BLaER1 (cell line): Measurements from ENCODE around the gene ADAD1.

ENCODE experiments used
- H3K27ac ChIP-seq: shearing (Covaris generic); formaldehyde crosslinking; 2 replicates; pipeline ENCODE4 v1.8.1; 2022
- H3K27me3 ChIP-seq: shearing (Covaris generic); formaldehyde crosslinking; 2 replicates; pipeline ENCODE4 v1.8.1; 2022
- H3K36me3 ChIP-seq: shearing (Covaris generic); formaldehyde crosslinking; 2 replicates; pipeline ENCODE4 v1.8.1; 2022
- H3K4me1 ChIP-seq: shearing (Covaris generic); formaldehyde crosslinking; 2 replicates; pipeline ENCODE4 v1.8.1; 2022
- H3K4me2 ChIP-seq: shearing (Covaris generic); formaldehyde crosslinking; 2 replicates; pipeline ENCODE4 v1.8.1; 2022
- H3K4me3 ChIP-seq: shearing (Covaris generic); formaldehyde crosslinking; 2 replicates; pipeline ENCODE4 v1.8.1; 2022
- H3K9ac ChIP-seq: shearing (Covaris generic); formaldehyde crosslinking; 2 replicates; pipeline ENCODE4 v1.8.1; 2022
- H3K9me3 ChIP-seq: shearing (Covaris generic); formaldehyde crosslinking; 2 replicates; pipeline ENCODE4 v1.8.1; 2022
- H4K20me1 ChIP-seq: shearing (Covaris generic); formaldehyde crosslinking; 2 replicates; pipeline ENCODE4 v1.8.1; 2022
- Cebpa-rat ChIP-seq: shearing (Covaris generic); IDR thresholded peaks from 2 replicates; pipeline ENCODE4 v1.8.1; 2022

Gene ADAD1

DNA sequence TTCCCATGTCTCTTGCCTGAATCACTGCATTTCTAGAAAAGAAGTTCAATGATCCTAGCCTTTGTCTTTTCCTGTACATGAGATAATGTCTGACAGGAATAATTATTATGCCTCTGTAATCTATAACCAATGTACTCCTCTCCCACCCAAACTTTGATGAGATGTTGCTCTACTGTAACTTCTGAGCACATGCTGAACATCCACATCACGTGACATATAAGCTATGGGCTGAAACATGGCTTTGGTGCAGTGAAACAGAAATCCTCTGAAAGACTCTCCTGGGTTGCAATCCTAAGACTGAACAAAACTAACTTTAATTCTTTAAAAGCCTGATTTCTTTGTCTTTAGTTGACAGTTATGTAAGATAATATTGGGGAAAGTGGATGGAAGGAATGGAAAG lies 1.5 kb upstream of the ADAD1 start:
- H3K4me1 ChIP-seq, result no peaks in the 10 kb centered on the region
- H3K36me3 ChIP-seq, result no peaks in the 10 kb centered on the region
- H3K9ac ChIP-seq, result no peak overlapping the region
- H3K4me2 ChIP-seq, result no peak overlapping the region
- no peaks in the 10 kb centered on the region for H3K27me3 ChIP-seq
- H3K4me3 ChIP-seq, result no peak overlapping the region
- peaks cover 6% of the 10 kb centered on the region; the same call in 1 of the 2 replicates for H3K9me3 ChIP-seq
- no peak for TF ChIP-seq Cebpa-rat
- H3K27ac ChIP-seq, result no peak overlapping the region
- H4K20me1 ChIP-seq, result no peaks in the 10 kb centered on the region

DNA sequence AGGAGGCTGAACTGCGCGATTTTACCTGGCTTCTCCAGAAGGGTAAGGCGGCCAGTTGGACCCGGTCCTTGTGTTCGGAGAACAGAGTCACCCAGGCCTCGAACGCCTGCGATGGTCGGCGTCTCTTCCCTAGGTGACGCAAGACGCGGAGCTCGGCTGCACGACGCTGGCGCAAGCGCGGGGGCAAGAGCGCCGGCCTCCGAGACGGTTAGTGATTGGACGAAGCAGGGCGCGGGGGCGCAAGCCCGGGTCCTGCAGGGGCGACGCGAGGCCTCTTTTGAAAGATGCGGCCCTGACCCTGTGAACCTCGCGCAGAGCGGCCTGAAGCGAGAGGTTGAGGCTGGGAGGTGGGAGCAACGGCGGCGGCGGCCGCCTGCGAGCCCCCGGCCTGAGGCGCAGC lies 428 bp downstream of the ADAD1 start:
- H3K9ac ChIP-seq, result no peak overlapping the region
- no peaks in the 10 kb centered on the region for H3K4me1 ChIP-seq
- peaks cover 6% of the 10 kb centered on the region; the same call in 1 of the 2 replicates for H3K9me3 ChIP-seq
- H3K27ac ChIP-seq, result no peak overlapping the region
- no peak overlapping the region for H3K4me3 ChIP-seq
- TF ChIP-seq Cebpa-rat, result no peak
- no peaks in the 10 kb centered on the region for H3K27me3 ChIP-seq
- no peak overlapping the region for H3K4me2 ChIP-seq
- no peaks in the 10 kb centered on the region for H3K36me3 ChIP-seq
- H4K20me1 ChIP-seq, result no peaks in the 10 kb centered on the region

DNA sequence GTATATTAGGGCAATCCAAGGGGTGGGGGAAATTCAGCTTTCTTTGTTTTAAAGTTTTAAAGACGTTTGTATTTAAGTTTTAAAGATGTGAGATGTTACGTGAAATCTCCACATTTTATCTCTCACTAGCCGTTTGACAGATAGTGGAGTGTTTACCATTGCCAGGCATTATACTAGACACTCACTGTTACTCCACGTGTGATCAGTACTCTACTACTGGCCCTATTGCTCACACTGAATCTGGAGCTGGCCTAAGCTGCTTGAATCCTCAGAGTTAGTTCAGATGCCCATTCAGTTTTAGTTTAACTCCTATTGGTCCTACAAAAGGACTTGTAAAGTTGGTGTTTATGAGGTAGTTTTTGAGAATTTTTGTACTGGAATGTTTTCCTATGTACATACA lies 4.5 kb downstream of the ADAD1 start:
- Histone ChIP-seq H3K27me3 (no peaks in the 10 kb centered on the region), H3K4me1 (no peaks in the 10 kb centered on the region), H4K20me1 (no peaks in the 10 kb centered on the region), H3K9me3 (peaks cover 10% of the 10 kb centered on the region), H3K4me3 (no peak overlapping the region), H3K36me3 (no peaks in the 10 kb centered on the region), H3K27ac (no peak overlapping the region), H3K4me2 (no peak overlapping the region), H3K9ac (no peak overlapping the region)
- no peak for TF ChIP-seq Cebpa-rat

DNA sequence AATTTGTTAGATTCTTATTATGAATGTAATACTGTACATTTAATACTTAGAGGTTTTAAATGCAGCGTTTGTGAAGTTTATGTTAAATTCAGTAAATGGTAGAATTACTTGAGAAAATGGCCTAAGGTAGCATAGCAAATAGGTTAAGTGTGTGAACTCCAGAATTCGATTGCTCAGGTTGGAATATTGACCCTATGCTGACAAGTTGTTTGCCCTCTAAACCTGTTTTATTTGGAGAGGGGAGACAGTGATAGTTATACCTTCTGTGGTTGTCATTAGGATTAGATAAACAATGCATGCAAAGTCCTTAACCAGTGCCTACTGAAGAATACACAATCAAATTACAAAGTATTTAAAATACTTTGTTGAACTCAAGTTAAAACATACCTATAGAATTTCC lies 5.4 kb downstream of the ADAD1 start:
- Histone ChIP-seq H3K9ac (no peak overlapping the region), H3K4me1 (no peaks in the 10 kb centered on the region), H3K4me2 (no peak overlapping the region), H3K27me3 (no peaks in the 10 kb centered on the region), H3K9me3 (peaks cover 6% of the 10 kb centered on the region), H3K4me3 (no peak overlapping the region), H3K27ac (no peak overlapping the region), H3K36me3 (no peaks in the 10 kb centered on the region), H4K20me1 (no peaks in the 10 kb centered on the region)
- TF ChIP-seq Cebpa-rat, result no peak

DNA sequence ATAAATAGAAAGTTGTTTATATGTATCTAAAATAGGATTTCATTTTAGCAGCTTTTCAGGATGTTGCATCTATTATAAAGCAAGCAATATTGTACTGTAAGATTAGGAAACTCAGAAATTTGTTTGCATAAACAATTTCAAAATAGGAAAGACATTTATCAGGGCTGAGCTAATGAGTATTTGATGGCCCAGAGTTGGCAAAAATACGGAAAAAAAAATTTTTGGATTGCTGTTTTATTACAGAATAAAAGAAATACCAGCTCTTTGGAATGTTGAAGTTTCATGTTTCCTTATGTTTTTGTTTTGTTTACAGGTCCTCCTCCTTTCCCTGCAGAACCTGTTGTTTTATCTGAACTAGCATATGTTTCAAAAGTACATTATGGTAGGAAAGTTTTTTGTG lies 14.5 kb downstream of the ADAD1 start:
- Histone ChIP-seq H4K20me1 (no peaks in the 10 kb centered on the region), H3K4me1 (no peaks in the 10 kb centered on the region), H3K9me3 (no peaks in the 10 kb centered on the region), H3K9ac (no peak overlapping the region), H3K27me3 (no peaks in the 10 kb centered on the region), H3K36me3 (no peaks in the 10 kb centered on the region), H3K27ac (no peak overlapping the region), H3K4me3 (no peak overlapping the region), H3K4me2 (no peak overlapping the region)
- no peak for TF ChIP-seq Cebpa-rat

DNA sequence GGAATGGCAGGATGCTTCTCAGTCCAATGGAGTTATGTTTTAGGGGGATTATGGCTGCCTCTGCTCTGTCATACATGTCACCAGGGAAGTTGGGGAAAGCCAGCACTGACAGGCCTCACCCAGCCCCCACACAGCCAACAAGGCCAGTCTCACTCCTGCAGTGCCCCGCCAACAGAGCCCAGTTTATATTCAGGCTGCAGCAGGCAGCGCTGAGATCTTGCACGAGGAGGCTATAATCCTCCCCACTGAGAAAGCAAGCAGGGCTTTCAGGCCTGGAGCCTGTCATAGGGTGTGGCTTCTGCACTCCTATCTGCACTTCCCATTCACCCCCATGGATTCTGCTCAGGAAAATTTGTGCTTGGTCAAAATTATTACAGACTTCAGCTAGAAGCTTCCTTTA lies 25.1 kb downstream of the ADAD1 start:
- no peak overlapping the region for H3K4me2 ChIP-seq

DNA sequence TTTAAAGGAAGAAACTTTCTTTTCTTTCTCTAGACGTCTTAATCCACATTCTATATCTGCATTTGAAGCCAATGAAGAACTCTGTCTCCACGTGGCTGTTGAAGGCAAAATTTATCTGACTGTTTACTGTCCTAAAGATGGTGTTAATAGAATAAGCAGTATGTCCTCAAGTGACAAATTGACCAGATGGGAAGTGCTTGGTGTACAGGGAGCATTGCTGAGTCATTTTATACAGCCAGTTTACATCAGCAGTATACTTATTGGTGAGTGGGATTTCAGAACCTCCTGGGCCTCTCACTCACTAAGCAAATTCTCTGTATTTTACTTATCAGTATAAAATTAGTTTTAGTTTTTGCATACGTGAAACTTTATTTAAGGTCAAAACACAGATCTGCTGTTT lies 33.7 kb downstream of the ADAD1 start:
- TF ChIP-seq Cebpa-rat, result no peak
- Histone ChIP-seq H3K9ac (no peak overlapping the region), H3K27ac (no peak overlapping the region), H3K4me2 (no peak overlapping the region), H3K4me3 (no peak overlapping the region), H3K36me3 (no peaks in the 10 kb centered on the region), H3K4me1 (no peaks in the 10 kb centered on the region), H4K20me1 (no peaks in the 10 kb centered on the region), H3K27me3 (no peaks in the 10 kb centered on the region), H3K9me3 (no peaks in the 10 kb centered on the region)

More for the DNA sequence above, 25.1 kb downstream of the ADAD1 start:
- H3K27ac ChIP-seq, result no peak overlapping the region
- no peak overlapping the region for H3K9ac ChIP-seq
- H3K9me3 ChIP-seq, result no peaks in the 10 kb centered on the region
- no peaks in the 10 kb centered on the region for H3K36me3 ChIP-seq
- TF ChIP-seq Cebpa-rat, result no peak
- no peaks in the 10 kb centered on the region for H3K4me1 ChIP-seq
- no peaks in the 10 kb centered on the region for H3K27me3 ChIP-seq
- no peak overlapping the region for H3K4me3 ChIP-seq
- no peaks in the 10 kb centered on the region for H4K20me1 ChIP-seq

DNA sequence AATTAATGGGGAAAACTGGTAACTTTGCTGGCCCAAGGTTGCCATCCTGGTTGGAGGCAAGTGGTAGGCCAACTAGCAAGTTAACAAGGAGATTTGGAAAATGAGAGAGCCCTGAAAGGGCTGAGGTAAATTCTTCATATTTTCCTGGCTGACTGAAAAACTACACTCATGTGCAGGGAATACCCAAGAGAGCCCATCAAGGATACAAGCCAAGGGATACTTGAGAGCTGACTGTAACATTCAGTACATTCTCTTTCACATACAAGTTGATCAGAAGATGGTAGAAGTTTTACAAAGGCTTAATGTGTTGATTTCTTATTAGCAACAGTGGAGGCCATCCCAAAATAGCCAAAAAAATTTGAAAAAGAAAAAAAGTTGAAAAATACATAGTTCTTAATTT lies 44.4 kb downstream of the ADAD1 start:
- H3K4me3 ChIP-seq, result no peak overlapping the region
- no peaks in the 10 kb centered on the region for H3K4me1 ChIP-seq
- H3K4me2 ChIP-seq, result no peak overlapping the region
- no peaks in the 10 kb centered on the region for H3K36me3 ChIP-seq
- no peak overlapping the region for H3K27ac ChIP-seq
- no peak overlapping the region for H3K9ac ChIP-seq
- no peak for TF ChIP-seq Cebpa-rat
- no peaks in the 10 kb centered on the region for H3K9me3 ChIP-seq
- H3K27me3 ChIP-seq, result no peaks in the 10 kb centered on the region
- no peaks in the 10 kb centered on the region for H4K20me1 ChIP-seq

DNA sequence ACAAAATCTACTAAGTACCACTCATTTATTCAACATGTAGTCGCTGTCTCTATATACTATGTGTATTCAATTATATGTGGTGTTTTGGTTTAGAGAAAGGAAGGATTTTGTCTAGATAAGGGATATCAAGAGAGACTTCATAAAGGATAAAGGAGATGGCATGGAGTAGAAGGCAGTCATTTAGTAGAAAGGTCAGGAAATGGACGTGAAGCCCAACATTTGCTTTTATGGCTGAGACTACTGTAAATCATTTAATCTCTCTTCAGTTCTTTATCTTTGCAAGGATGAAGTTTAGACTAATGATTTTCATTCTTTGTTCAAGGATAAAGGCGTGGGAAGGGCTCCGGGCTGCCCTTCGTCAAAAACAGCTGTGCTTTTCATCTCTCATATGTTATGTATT lies 52.5 kb downstream of the ADAD1 start:
- H3K4me3 ChIP-seq, result no peak overlapping the region
- H3K9me3 ChIP-seq, result no peaks in the 10 kb centered on the region
- no peaks in the 10 kb centered on the region for H4K20me1 ChIP-seq
- no peak overlapping the region for H3K4me2 ChIP-seq
- TF ChIP-seq Cebpa-rat, result no peak
- H3K36me3 ChIP-seq, result no peaks in the 10 kb centered on the region
- H3K27me3 ChIP-seq, result no peaks in the 10 kb centered on the region
- H3K9ac ChIP-seq, result no peak overlapping the region
- no peak overlapping the region for H3K27ac ChIP-seq
- H3K4me1 ChIP-seq, result no peaks in the 10 kb centered on the region

DNA sequence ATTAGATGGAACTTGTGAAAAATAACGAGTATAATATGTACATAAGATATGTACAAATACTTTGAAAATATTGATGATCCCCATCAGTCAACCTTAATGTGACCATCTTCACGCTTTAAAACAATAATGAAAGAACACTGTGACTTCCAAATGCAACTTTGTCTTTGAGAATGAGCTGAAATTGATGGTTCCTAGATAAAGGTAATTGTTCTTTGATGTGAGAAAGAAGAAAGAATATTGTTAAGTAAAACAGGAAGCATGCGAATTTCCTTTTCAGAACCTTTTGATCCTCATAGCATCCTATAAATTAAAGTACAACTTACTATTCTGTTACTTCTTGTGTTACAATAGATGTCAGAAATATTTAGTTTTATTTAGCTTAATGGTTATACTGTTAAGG lies 55.5 kb downstream of the ADAD1 start:
- H3K9ac ChIP-seq, result no peak overlapping the region
- no peaks in the 10 kb centered on the region for H3K27me3 ChIP-seq
- H3K9me3 ChIP-seq, result no peaks in the 10 kb centered on the region

DNA sequence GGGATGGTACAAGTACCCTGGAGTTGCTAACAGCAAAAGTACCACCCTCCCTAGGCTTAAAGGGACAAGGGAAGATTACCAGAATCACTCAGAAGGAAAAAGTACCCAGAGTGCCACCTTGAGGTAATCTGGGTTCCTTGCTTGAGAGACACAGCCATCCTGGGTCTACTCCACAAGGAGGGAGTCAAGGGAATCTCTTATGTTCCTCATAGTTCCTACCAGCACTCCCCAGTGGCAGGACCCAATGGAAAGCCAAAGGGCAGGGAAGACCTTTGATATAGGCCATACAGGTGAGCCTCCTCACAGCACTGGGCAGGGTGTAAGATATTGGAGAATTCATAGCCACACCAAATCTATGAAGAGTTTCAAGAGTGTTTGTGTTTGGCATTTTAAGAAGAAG lies 72.0 kb downstream of the ADAD1 start:
- TF ChIP-seq Cebpa-rat, result no peak
- H3K9ac ChIP-seq, result no peak overlapping the region
- H3K36me3 ChIP-seq, result no peaks in the 10 kb centered on the region
- no peaks in the 10 kb centered on the region for H3K9me3 ChIP-seq
- no peaks in the 10 kb centered on the region for H4K20me1 ChIP-seq
- H3K4me2 ChIP-seq, result no peak overlapping the region
- H3K4me1 ChIP-seq, result 0 out of 2 replicates have a peak, but pooled peaks cover 7% of the 10 kb centered on the region
- H3K27ac ChIP-seq, result no peak overlapping the region
- no peaks in the 10 kb centered on the region for H3K27me3 ChIP-seq
- no peak overlapping the region for H3K4me3 ChIP-seq

More for the DNA sequence above, 55.5 kb downstream of the ADAD1 start:
- Histone ChIP-seq H3K4me1 (no peaks in the 10 kb centered on the region), H3K27ac (no peak overlapping the region), H4K20me1 (no peaks in the 10 kb centered on the region), H3K4me3 (no peak overlapping the region), H3K36me3 (no peaks in the 10 kb centered on the region), H3K4me2 (no peak overlapping the region)
- no peak for TF ChIP-seq Cebpa-rat
